Adipocyte (in vitro differentiated cells): ENCODE data around the gene MTPN.
A peak's percentile ranks its signal among the peaks of the same experiment; 100 is the strongest.

Source experiments
- DNase-seq: peaks from one replicate; pipeline ENCODE4 v3.0.0-alpha.2; 2015; ENCODE audit warnings: low read depth
- H3K27me3 ChIP-seq: replicated peaks from 2 replicates; pipeline ENCODE4 v1.7.0; 2013; ENCODE audit warnings: mild to moderate bottlenecking, low read length, moderate library complexity; ENCODE audit not compliant: control insufficient read depth, insufficient read depth
- H3K36me3 ChIP-seq: 2 replicates; pipeline ENCODE4 v1.7.0; 2013; ENCODE audit warnings: low read length, mild to moderate bottlenecking, moderate library complexity; ENCODE audit not compliant: control insufficient read depth, insufficient read depth, severe bottlenecking
- H3K4me1 ChIP-seq: 2 replicates; pipeline ENCODE4 v1.7.0; 2013; ENCODE audit warnings: mild to moderate bottlenecking, low read length, moderate library complexity; ENCODE audit not compliant: control insufficient read depth, insufficient read depth
- H3K4me3 ChIP-seq: 2 replicates; pipeline ENCODE4 v1.7.0; 2013; ENCODE audit warnings: mild to moderate bottlenecking, low read length, moderate library complexity
- H3K9ac ChIP-seq: 2 replicates; pipeline ENCODE4 v1.7.0; 2013; ENCODE audit warnings: mild to moderate bottlenecking, low read length, moderate library complexity
- H3K9me3 ChIP-seq: 2 replicates; pipeline ENCODE4 v1.7.0; 2013; ENCODE audit warnings: mild to moderate bottlenecking, low read length, moderate library complexity; ENCODE audit not compliant: control insufficient read depth

MTPN gene

DNA sequence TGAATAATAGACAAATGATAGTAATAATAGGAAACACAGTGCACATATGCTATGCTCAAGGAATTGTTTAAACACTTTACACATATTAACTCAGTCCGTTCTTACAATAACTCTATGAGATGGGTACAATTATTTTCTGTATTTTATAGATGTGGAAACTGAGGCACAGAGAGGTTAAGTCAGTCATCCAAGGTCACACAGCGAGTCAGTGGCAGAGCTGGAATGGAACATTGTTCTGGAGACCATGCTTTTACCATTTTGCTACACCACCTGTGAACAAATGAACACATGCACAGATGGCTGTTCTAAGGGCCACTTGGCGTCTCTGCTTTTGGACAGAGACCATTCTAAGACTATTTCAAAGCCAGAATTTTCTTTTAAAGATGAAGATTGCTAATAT lies 26.9 kb upstream of the MTPN start:
- H3K9ac ChIP-seq, result no peak overlapping the region
- no peaks in the 10 kb centered on the region for H3K36me3 ChIP-seq
- H3K9me3 ChIP-seq, result no peaks in the 10 kb centered on the region
- H3K27me3 ChIP-seq, result no peaks in the 10 kb centered on the region
- H3K4me3 ChIP-seq, result no peak overlapping the region
- DNase-seq, result no peak
- no peaks in the 10 kb centered on the region for H3K4me1 ChIP-seq

DNA sequence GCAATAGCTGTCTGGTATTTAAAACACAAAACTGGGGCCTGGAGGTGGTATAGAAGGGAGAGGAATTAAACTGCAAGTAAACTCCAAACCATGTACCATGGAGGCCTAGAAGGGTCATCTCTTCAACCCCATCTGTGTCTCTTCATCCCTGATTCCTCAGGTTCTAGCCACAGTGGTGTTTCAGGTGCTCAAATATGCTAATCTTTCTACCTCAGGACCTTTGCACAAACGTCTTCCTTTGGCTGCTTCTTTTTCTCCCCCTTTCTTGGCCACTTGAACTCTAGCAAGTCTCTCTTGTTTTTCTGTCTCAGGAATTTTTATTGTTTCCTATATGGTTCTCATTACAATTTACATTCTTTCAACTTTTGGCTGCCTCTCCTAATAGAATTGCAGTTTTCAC lies 25.6 kb upstream of the MTPN start:
- no peaks in the 10 kb centered on the region for H3K36me3 ChIP-seq
- no peak for DNase-seq
- H3K9ac ChIP-seq, result no peak overlapping the region
- no peaks in the 10 kb centered on the region for H3K27me3 ChIP-seq
- H3K4me3 ChIP-seq, result no peak overlapping the region
- H3K4me1 ChIP-seq, result no peaks in the 10 kb centered on the region
- H3K9me3 ChIP-seq, result no peaks in the 10 kb centered on the region

DNA sequence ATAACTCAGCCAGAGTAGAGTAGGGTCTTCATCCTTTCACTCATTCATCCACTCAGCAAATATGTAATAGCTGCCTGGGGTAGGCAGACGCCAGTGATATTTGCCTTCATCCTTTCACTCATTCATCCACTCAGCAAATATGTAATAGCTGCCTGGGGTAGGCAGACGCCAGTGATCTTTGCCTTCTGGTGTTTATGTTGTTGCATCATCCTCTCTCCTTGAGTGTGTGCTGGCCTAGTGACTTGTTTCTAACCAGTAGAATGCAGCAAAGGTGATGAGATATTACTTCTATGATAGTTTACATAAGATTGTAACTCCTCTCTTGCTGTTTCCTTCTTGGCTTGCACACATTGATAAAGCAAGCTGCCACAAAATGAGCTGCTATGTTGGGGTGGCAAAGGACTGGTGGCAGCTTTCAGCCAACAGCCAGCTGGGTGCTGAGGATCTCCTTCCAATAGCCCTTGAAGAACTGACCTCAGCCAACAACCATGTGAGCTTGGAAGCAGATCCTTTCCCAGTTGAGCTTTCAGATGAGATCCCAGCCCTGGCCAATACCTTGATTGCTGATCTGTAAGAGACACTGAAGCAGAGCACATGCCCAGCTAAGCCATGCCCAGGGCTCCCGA lies 23.2 kb upstream of the MTPN start:
- no peaks in the 10 kb centered on the region for H3K36me3 ChIP-seq
- H3K27me3 ChIP-seq, result no peaks in the 10 kb centered on the region
- H3K4me3 ChIP-seq, result no peak overlapping the region
- no peaks in the 10 kb centered on the region for H3K4me1 ChIP-seq
- H3K9ac ChIP-seq, result no peak overlapping the region
- DNase-seq, result no peak
- H3K9me3 ChIP-seq, result no peaks in the 10 kb centered on the region

GRCh38 chr7:135998081-135998480 lies 20.9 kb upstream of the MTPN start:
- Histone ChIP-seq H3K27me3 (no peaks in the 10 kb centered on the region), H3K4me3 (no peak overlapping the region), H3K9ac (no peak overlapping the region), H3K9me3 (no peaks in the 10 kb centered on the region), H3K36me3 (no peaks in the 10 kb centered on the region), H3K4me1 (no peaks in the 10 kb centered on the region)
- DNase-seq, result peak; percentile 36

- Histone ChIP-seq H3K4me1 (no peaks in the 10 kb centered on the region), H3K4me3 (no peak overlapping the region), H3K27me3 (no peaks in the 10 kb centered on the region), H3K9me3 (no peaks in the 10 kb centered on the region), H3K36me3 (no peaks in the 10 kb centered on the region), H3K9ac (no peak overlapping the region)
- DNase-seq, result peak; percentile 41
These were observed 18.6 kb upstream of the MTPN start for GRCh38 chr7:135995748-135996147.

- DNase-seq, result peak; percentile 38
- H3K9ac ChIP-seq, result no peak overlapping the region
- H3K4me3 ChIP-seq, result no peak overlapping the region
- H3K9me3 ChIP-seq, result no peaks in the 10 kb centered on the region
- no peaks in the 10 kb centered on the region for H3K36me3 ChIP-seq
- H3K27me3 ChIP-seq, result no peaks in the 10 kb centered on the region
- H3K4me1 ChIP-seq, result no peaks in the 10 kb centered on the region
These were observed 17.5 kb upstream of the MTPN start for GRCh38 chr7:135994466-135995205.

GRCh38 chr7:135993950-135994349 lies 16.8 kb upstream of the MTPN start:
- Histone ChIP-seq H3K4me3 (no peak overlapping the region), H3K9me3 (no peaks in the 10 kb centered on the region), H3K27me3 (no peaks in the 10 kb centered on the region), H3K4me1 (no peaks in the 10 kb centered on the region), H3K36me3 (no peaks in the 10 kb centered on the region), H3K9ac (no peak overlapping the region)
- no peak for DNase-seq

DNA sequence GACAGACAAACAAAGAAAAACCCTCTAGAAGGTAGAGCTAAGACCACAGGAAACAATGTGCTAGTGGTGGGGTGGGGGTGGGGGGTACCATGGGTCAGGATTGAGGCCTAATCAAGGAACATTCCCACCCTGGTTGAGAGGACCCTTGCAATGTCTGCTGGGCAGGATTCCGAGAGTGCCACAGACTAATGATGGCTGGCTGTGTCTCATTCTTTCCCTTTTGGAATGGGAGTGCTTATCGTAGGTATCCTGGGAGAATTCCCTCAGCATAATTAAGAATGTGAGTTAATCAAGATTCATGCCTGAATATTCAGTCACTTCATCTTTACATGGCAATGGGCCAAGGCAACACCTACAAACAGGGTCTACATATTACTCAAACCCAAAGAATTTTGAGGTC lies 14.7 kb upstream of the MTPN start:
- H3K27me3 ChIP-seq, result no peaks in the 10 kb centered on the region
- no peaks in the 10 kb centered on the region for H3K36me3 ChIP-seq
- no peaks in the 10 kb centered on the region for H3K9me3 ChIP-seq
- no peak overlapping the region for H3K9ac ChIP-seq
- H3K4me1 ChIP-seq, result no peaks in the 10 kb centered on the region
- H3K4me3 ChIP-seq, result no peak overlapping the region
- no peak for DNase-seq

DNA sequence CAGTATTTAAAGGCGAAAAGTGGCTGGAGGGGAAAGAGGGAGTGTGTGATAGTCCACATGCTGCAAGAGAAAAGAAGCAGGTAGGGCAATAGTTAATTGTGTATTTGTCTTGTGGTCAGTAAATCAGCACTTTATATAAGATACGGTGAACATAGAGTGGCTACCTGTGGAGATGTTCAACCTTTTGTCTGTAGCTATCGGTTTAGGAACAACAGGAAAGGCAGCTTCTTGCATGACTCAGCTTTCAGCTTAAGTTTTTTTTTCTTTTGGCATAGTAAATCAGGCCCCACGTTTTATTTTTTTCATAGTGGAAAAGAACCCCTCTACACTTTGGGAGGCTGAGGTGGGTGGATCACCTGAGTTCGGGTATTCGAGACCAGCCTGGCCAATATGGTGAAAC lies 14.2 kb upstream of the MTPN start:
- Histone ChIP-seq H3K4me1 (no peaks in the 10 kb centered on the region), H3K27me3 (no peaks in the 10 kb centered on the region), H3K9me3 (no peaks in the 10 kb centered on the region), H3K9ac (no peak overlapping the region), H3K36me3 (no peaks in the 10 kb centered on the region), H3K4me3 (no peak overlapping the region)
- DNase-seq, result no peak

GRCh38 chr7:135990258-135990657 lies 13.1 kb upstream of the MTPN start:
- H3K4me3 ChIP-seq, result no peak overlapping the region
- H3K4me1 ChIP-seq, result no peaks in the 10 kb centered on the region
- H3K9ac ChIP-seq, result no peak overlapping the region
- no peaks in the 10 kb centered on the region for H3K27me3 ChIP-seq
- no peaks in the 10 kb centered on the region for H3K9me3 ChIP-seq
- no peak for DNase-seq
- H3K36me3 ChIP-seq, result no peaks in the 10 kb centered on the region

DNA sequence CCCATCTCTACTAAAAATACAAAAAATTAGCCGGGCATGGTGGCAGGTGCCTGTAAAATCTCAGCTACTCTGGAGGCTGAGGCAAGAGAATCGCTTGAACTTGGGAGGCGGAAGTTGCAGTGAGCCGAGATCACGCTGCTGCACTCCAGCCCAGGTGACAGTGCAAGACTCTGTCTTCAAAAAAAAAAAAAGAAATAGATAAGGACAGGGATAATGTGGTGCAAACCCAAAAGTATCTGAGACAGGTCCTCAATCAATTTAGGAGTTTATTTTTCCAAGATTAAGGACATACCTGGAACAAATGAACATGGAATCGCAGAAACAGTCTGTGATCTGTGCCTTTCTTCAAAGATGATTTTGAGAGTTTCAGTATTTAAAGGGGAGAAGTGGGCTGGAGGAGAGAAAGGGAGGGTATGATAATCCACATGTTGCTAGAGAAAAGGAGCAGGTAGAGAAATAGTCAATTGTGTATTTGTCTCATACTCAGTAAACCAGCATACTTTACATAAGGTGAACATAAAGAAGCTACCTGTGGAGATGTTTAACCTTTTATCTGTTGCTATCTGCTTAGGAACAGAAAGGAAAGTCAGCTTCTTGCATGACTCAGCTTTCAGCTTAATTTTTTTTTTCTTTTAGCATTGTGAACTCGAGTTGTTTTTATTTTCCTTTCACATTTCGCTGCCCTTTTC lies 4.9 kb upstream of the MTPN start:
- H3K9me3 ChIP-seq, result no peaks in the 10 kb centered on the region
- H3K4me1 ChIP-seq, result peaks cover 17% of the 10 kb centered on the region
- H3K4me3 ChIP-seq, result no peak overlapping the region
- DNase-seq, result no peak
- no peaks in the 10 kb centered on the region for H3K27me3 ChIP-seq
- H3K9ac ChIP-seq, result no peak overlapping the region
- H3K36me3 ChIP-seq, result no peaks in the 10 kb centered on the region
